HepG2 (cell line): ENCODE results near the gene ZNF385B. TPM values are rescaled to one million over a fixed set of nuclear protein-coding genes. Genes with fewer than 3 reads are reported as not detected.

Experiments used
- ADNP ChIP-seq: sonication (generic); formaldehyde crosslinking; IDR thresholded peaks from 2 replicates; pipeline ENCODE4 v1.4.0; 2020; ENCODE audit warnings: missing genetic modification reagents
- IKZF1 ChIP-seq: fragments of 450-650 bp; IDR thresholded peaks from 2 replicates; pipeline ENCODE4 v1.7.1; 2016
- SP140L ChIP-seq: sonication (generic); formaldehyde crosslinking; IDR thresholded peaks from 2 replicates; pipeline ENCODE4 v1.4.0; 2020; ENCODE audit warnings: missing genetic modification reagents, borderline replicate concordance
- ZNF510 ChIP-seq: sonication (generic); formaldehyde crosslinking; IDR thresholded peaks from 2 replicates; pipeline ENCODE4 v1.4.0; 2020; ENCODE audit warnings: low read depth, mild to moderate bottlenecking, missing genetic modification reagents
- polyA plus RNA-seq, 8 experiments: library from polyadenylated mRNA; depleted of rRNA in 3 of 8; stranded (reverse) in 7 of 8; unstranded in 1 of 8; fragments of >200 nt; fragmentation: Illumina TruSeq in 4 of 8; extraction: Trizol in 4 of 8; gene quantifications; 2 replicates each; pipeline versions ENCODE4 v1.2.1 to v1.2.3, GENCODE V29; 2011 to 2016; ENCODE audit warnings: low read depth in 4 of 8, missing spikeins in 1 of 8, mixed read lengths in 1 of 8; ENCODE audit not compliant: insufficient read depth in 1 of 8
- total RNA-seq, 5 experiments: library from RNA; depleted of rRNA; stranded (reverse); fragments of >200 nt; fragmentation: Illumina TruSeq; extraction: Trizol; gene quantifications; 2 replicates each; pipeline ENCODE4 v1.2.3, GENCODE V29; 2016; ENCODE audit warnings: low read depth in 1 of 5
- TF ChIP-seq, protein P1 (sequence below): sonication (generic); formaldehyde crosslinking; IDR thresholded peaks from 2 replicates; pipeline ENCODE4 v1.4.0; 2020; ENCODE audit warnings: missing genetic modification reagents, borderline replicate concordance
- TF ChIP-seq, protein P2 (sequence below), 2 experiments: sonication (generic) in 1 of 2; formaldehyde crosslinking in 1 of 2; IDR thresholded peaks; 2 replicates each; pipeline versions ENCODE4 v1.4.0 to v1.6.1; 2016 to 2020; ENCODE audit warnings: borderline replicate concordance in 1 of 2, low read depth in 1 of 2, mild to moderate bottlenecking in 1 of 2, missing genetic modification reagents in 1 of 2
- TF ChIP-seq, protein P3 (sequence below): IDR thresholded peaks from 2 replicates; pipeline ENCODE4 v1.6.1; 2016; ENCODE audit warnings: control low read depth
- TF ChIP-seq, protein P4 (sequence below): sonication (generic); formaldehyde crosslinking; IDR thresholded peaks from 2 replicates; pipeline ENCODE4 v1.9.0; 2021; ENCODE audit warnings: mild to moderate bottlenecking, missing genetic modification reagents

The ZNF385B gene
- total and polyA plus RNA-seq, 2 of the 13 experiments (the other 11 are each of a cell fraction or from before 2014, with no cell fraction given): 3.3 to 6.7 TPM

DNA sequence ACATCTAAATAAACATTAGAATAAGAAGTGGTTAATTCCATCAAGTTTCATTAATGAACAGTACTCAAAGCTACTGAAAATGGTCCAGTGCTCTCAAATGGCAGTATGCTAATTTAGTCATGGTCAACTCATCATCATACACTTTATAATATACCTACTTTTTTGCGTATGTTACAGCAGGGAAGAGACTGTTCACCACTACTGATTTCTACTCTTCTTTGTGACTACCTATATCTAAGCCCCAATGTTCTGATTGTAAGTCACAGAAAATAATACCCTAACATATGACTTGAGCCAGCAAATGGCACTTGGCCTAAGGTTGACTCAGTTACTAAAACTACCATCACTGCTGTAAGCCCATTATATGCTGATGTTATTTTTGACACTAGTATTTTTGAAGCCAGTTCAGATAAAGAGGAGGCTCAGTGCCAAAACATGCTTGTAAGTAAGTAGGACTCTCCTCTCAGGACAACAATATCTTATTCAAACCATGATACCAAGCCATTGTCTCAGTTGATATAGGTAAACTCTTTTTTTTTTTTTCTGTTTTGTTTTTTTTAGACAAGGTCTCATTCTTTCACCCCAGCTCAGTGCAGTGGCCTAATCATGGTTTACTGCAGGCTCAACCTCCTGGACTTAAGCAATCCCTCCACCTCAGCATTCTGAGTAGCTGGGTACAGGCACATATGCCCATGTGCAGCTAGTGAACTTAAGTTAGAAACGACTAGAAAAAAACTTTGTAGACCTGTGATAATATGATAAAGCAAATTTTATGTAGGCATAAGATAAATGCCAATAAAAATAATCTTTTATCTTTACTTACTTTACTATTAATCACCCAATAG is 266.9 kb downstream of the ZNF385B start (continued):
- TF ChIP-seq, protein P1, sequence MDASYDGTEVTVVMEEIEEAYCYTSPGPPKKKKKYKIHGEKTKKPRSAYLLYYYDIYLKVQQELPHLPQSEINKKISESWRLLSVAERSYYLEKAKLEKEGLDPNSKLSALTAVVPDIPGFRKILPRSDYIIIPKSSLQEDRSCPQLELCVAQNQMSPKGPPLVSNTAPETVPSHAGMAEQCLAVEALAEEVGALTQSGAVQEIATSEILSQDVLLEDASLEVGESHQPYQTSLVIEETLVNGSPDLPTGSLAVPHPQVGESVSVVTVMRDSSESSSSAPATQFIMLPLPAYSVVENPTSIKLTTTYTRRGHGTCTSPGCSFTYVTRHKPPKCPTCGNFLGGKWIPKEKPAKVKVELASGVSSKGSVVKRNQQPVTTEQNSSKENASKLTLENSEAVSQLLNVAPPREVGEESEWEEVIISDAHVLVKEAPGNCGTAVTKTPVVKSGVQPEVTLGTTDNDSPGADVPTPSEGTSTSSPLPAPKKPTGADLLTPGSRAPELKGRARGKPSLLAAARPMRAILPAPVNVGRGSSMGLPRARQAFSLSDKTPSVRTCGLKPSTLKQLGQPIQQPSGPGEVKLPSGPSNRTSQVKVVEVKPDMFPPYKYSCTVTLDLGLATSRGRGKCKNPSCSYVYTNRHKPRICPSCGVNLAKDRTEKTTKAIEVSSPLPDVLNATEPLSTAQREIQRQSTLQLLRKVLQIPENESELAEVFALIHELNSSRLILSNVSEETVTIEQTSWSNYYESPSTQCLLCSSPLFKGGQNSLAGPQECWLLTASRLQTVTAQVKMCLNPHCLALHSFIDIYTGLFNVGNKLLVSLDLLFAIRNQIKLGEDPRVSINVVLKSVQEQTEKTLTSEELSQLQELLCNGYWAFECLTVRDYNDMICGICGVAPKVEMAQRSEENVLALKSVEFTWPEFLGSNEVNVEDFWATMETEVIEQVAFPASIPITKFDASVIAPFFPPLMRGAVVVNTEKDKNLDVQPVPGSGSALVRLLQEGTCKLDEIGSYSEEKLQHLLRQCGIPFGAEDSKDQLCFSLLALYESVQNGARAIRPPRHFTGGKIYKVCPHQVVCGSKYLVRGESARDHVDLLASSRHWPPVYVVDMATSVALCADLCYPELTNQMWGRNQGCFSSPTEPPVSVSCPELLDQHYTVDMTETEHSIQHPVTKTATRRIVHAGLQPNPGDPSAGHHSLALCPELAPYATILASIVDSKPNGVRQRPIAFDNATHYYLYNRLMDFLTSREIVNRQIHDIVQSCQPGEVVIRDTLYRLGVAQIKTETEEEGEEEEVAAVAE (CRISPR knock-in tag): no peak
- TF ChIP-seq ZNF510 (CRISPR knock-in tag): no peak
- no peak for TF ChIP-seq SP140L (CRISPR knock-in tag)
- TF ChIP-seq ADNP (CRISPR knock-in tag): no peak
- TF ChIP-seq, protein P2, sequence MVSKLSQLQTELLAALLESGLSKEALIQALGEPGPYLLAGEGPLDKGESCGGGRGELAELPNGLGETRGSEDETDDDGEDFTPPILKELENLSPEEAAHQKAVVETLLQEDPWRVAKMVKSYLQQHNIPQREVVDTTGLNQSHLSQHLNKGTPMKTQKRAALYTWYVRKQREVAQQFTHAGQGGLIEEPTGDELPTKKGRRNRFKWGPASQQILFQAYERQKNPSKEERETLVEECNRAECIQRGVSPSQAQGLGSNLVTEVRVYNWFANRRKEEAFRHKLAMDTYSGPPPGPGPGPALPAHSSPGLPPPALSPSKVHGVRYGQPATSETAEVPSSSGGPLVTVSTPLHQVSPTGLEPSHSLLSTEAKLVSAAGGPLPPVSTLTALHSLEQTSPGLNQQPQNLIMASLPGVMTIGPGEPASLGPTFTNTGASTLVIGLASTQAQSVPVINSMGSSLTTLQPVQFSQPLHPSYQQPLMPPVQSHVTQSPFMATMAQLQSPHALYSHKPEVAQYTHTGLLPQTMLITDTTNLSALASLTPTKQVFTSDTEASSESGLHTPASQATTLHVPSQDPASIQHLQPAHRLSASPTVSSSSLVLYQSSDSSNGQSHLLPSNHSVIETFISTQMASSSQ (IDR thresholded peaks at IDR 0.05; ENCODE audit: low read depth): no peak
- TF ChIP-seq, protein P2 (CRISPR knock-in tag; IDR thresholded peaks at IDR 0.05; ENCODE audit: borderline replicate concordance): no peak
- TF ChIP-seq, protein P3, sequence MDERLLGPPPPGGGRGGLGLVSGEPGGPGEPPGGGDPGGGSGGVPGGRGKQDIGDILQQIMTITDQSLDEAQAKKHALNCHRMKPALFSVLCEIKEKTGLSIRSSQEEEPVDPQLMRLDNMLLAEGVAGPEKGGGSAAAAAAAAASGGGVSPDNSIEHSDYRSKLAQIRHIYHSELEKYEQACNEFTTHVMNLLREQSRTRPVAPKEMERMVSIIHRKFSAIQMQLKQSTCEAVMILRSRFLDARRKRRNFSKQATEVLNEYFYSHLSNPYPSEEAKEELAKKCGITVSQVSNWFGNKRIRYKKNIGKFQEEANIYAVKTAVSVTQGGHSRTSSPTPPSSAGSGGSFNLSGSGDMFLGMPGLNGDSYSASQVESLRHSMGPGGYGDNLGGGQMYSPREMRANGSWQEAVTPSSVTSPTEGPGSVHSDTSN: no peak
- no peak for TF ChIP-seq IKZF1
- TF ChIP-seq, protein P4, sequence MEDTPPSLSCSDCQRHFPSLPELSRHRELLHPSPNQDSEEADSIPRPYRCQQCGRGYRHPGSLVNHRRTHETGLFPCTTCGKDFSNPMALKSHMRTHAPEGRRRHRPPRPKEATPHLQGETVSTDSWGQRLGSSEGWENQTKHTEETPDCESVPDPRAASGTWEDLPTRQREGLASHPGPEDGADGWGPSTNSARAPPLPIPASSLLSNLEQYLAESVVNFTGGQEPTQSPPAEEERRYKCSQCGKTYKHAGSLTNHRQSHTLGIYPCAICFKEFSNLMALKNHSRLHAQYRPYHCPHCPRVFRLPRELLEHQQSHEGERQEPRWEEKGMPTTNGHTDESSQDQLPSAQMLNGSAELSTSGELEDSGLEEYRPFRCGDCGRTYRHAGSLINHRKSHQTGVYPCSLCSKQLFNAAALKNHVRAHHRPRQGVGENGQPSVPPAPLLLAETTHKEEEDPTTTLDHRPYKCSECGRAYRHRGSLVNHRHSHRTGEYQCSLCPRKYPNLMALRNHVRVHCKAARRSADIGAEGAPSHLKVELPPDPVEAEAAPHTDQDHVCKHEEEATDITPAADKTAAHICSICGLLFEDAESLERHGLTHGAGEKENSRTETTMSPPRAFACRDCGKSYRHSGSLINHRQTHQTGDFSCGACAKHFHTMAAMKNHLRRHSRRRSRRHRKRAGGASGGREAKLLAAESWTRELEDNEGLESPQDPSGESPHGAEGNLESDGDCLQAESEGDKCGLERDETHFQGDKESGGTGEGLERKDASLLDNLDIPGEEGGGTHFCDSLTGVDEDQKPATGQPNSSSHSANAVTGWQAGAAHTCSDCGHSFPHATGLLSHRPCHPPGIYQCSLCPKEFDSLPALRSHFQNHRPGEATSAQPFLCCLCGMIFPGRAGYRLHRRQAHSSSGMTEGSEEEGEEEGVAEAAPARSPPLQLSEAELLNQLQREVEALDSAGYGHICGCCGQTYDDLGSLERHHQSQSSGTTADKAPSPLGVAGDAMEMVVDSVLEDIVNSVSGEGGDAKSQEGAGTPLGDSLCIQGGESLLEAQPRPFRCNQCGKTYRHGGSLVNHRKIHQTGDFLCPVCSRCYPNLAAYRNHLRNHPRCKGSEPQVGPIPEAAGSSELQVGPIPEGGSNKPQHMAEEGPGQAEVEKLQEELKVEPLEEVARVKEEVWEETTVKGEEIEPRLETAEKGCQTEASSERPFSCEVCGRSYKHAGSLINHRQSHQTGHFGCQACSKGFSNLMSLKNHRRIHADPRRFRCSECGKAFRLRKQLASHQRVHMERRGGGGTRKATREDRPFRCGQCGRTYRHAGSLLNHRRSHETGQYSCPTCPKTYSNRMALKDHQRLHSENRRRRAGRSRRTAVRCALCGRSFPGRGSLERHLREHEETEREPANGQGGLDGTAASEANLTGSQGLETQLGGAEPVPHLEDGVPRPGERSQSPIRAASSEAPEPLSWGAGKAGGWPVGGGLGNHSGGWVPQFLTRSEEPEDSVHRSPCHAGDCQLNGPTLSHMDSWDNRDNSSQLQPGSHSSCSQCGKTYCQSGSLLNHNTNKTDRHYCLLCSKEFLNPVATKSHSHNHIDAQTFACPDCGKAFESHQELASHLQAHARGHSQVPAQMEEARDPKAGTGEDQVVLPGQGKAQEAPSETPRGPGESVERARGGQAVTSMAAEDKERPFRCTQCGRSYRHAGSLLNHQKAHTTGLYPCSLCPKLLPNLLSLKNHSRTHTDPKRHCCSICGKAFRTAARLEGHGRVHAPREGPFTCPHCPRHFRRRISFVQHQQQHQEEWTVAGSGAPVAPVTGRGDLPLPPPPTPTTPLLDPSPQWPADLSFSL: no peak
